SH-SY5Y (cell line): ENCODE measurements around the gene URAD.

Experiments used
- GATA2 ChIP-seq: IDR thresholded peaks from 2 replicates; pipeline ENCODE4 v1.6.1; 2011; ENCODE audit warnings: mild to moderate bottlenecking, low read depth, low read length
- GATA3 ChIP-seq: IDR thresholded peaks from 2 replicates; pipeline ENCODE4 v1.6.1; 2011; ENCODE audit warnings: low read depth, mild to moderate bottlenecking, low read length, moderate library complexity

Gene URAD

DNA sequence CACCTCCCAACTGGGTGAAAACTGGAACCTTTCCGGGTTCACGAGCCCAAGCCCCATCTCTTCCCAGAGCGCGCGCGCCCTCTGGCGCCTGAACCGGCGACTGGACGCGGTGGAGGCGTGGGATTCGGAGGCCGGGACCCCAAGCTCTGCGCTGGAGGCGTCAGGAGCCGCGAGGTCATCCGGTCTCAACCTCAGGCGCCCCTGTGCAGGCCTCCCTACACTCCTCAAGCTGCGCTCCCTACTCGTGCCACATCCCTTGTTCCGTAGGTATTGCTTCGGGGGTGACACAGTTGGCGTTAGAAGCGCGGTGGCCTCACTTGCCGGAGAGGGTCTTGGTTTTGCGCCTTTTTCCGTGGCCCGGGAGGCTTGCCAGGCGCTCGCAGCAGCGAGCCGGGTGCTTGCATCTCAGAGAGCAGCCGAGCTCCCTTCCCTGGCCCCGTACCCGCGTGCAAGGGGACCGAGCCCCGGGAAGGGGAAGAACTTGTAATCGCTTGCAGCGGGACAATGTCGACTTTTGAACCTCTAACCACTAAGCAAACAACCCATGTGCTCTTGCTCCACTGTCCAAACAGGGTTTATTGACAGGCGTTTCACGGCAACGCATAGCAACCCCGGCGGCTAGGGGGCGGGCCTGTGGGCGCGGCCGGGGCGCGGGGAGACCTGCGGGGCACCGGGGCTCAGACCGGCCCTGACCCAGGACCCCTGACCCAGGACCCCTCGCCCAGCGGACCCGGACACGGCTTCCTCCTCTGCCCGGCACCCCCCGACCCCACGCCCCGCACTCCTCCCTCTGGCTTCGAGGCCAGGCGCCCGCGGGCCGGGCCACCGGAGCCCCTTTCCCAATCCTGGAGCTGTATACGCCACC, 27.9 kb downstream of the URAD start:
- TF ChIP-seq GATA3 (no peak), GATA2 (no peak)

DNA sequence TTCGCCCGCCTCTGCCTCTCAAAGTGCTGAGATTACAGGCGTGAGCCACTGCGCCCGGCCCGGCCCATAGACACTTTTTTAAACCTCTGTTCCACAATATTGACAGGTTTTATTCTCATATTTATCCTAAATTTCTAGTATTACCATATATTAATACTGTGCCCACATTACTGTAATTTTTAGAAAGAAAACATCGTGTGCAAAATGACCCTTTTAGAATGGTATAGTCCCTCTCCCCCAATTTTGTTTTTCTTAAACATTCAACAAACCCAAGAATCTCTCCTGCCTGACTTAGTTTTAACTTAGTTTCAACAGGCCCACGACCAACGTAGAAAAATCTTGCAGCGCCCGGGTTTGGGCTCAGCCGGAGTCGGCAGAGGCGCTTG, 28.5 kb downstream of the URAD start:
- no peak for TF ChIP-seq GATA2
- no peak for TF ChIP-seq GATA3

DNA sequence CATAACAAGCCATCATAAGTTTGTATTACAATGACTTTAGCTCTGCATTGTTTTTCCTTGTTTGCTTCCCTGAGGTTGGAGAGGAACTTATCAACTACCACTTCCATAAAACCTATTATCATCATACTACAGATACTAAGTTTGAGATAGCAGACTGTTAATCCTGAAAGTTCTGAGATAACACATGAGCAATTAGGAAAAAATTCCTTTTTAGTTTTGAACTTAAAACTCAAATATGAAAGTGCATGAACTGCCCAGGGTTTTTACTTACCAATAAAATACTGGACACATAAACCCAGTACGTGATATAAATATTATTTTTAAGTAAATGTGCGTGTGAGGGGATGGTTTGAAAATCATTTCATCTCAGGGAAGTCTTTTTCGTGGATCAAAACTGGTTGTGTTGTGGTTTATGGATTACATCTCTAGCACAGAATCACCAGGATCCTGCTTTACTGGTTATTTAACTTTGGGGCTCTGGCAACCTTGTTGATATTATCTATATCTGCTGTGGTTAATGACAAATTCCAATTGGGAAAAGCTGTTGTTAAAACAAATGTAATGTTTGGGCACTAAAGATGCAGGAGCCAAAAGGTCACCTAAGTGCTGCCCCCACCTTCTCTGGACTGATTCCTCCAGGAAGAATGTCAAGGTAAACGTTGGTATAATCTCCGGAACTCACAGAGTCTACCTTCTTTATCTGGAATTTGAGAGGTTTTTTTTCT, 31.8 kb downstream of the URAD start:
- no peak for TF ChIP-seq GATA3
- no peak for TF ChIP-seq GATA2

DNA sequence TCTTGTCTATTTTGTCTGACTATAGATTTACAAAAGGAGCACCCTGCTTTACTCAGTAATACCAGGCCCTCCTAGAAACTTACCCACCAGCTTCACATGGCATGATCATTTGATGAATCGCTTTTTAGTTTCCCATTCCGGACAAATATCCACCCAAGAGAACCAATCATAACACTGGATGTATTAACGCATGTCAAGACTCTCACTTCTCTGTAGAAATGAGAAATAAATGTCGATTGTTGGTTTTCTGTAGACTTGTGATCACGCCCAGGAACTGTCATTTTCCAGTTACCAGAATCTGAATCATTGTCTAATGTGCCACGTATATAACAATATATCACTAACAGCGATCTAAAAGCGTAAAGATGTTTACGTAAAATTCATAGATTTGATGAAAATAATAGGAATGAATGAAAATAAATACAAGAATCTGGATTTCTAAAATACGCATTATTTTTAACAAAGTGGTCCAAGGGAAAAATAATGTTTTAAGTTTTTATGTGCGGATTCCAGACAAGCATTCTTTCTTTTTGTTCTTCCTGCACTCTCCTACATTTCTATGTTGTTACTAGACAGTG, 33.4 kb downstream of the URAD start:
- TF ChIP-seq GATA3: no peak
- no peak for TF ChIP-seq GATA2

DNA sequence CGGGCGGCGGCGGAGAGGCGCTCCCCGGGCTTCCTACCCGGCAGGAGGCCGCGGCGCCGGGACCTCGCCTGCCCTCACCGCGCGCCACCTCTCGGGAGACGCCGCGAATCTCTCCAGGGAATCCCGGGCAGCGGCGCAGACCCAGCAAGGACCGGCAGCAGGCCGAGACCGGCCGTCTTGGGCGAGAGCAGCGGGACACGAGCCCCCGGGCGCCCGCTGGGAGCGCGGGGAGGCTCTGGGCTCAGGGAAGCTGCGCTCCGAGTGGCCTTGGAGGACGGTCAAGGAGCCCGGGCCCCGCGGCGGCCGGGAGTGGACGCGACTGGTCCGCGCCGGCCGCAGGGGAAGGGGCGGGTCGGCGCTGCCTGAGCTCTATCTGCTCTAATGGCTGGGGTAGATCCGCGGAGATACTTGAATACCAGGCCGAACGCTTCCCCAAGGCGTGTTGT, 34.1 kb downstream of the URAD start:
- no peak for TF ChIP-seq GATA3
- TF ChIP-seq GATA2: no peak

DNA sequence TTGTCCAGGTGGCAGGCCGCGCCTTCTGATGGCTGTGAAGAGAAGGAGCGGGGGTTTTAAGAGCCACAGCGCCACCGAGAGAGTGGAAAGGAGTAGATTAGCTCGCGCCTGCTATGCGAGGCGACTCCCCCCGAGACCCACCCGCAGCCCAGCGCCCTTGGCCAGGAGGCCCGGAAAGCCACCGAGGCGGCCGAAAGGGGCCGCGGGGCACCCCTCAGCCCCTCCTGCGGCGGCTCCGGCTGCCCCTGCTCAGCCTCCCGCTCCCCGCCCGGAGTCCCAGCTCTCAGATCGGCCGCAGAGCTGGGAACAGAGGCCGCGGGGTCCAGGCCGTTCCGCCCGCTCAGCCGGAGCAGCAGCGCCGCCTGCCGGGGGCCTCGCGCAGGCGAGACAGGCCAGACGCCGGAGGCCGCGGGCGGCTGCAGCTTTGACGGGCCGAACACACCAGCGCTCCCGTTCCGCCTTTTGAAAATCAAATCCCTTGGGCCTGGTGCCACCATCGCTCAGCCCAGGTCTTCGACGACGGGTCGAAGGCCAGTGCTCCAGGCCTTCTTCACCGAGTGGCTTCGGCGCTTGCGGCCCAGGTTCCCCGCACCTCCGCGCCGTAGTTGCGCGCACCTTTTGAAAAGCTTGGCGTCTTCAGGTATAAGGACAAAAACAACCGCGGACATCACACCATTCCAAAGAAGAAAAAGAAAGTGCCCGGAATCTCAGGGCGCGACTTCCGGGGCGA, 34.7 kb downstream of the URAD start:
- no peak for TF ChIP-seq GATA2
- no peak for TF ChIP-seq GATA3

DNA sequence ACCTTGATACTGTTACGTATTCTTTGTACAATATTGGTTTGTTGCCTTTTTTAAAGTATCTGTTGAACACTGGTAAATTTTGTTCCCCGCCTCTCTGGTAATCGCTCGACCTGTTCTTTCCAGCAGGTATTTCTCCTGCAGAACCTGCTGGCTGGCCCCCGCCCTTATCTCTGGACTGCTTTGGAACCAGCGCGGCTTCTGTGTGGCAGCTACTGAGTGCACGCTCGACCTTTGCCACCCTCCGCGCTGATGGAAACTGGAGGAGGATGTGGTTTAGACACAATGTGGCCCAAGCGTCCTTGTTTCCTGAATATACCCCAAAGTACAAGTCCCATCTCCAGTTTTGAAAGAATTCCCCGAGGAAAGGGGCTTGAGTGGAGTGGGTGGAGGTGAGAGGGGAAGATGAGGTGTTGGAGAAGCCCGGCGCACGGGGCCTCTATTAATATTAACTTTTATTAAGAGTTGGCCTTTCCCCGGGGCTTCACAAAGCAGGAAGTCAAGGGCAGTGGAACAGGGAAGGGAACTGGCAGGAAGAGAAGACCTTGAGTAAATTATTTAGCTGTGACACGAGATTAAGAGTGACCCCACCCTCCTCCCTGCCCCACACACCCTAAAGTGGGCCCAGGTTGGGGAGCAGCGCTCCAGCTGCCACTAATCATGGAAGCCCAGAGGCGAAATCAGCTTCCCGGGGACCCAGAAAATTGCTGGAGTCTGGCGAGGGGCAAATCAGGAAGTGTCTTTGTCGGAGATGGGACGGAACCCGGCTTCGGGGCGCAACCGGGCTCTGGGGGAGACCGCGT, 35.4 kb downstream of the URAD start:
- TF ChIP-seq GATA3: no peak
- TF ChIP-seq GATA2: no peak

DNA sequence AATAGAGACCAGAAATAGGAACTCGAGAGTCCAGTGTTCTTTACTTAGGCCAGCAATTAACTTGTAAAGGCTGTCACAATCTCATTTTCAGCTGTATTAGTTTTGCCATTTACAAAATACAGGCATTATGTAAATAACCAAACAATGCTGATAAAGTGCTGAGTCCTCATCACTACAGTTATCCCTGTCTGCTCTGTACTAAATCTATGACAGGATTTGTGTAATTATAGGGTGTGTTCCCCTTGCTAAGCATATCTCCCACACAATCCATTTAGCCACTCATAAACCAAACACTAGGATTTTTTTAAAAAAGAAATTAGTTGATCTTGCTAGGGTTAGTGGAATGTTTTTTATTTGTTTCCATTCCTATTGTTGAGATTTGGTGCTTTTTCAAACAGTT, 45.5 kb downstream of the URAD start:
- TF ChIP-seq GATA2: no peak
- TF ChIP-seq GATA3: no peak

DNA sequence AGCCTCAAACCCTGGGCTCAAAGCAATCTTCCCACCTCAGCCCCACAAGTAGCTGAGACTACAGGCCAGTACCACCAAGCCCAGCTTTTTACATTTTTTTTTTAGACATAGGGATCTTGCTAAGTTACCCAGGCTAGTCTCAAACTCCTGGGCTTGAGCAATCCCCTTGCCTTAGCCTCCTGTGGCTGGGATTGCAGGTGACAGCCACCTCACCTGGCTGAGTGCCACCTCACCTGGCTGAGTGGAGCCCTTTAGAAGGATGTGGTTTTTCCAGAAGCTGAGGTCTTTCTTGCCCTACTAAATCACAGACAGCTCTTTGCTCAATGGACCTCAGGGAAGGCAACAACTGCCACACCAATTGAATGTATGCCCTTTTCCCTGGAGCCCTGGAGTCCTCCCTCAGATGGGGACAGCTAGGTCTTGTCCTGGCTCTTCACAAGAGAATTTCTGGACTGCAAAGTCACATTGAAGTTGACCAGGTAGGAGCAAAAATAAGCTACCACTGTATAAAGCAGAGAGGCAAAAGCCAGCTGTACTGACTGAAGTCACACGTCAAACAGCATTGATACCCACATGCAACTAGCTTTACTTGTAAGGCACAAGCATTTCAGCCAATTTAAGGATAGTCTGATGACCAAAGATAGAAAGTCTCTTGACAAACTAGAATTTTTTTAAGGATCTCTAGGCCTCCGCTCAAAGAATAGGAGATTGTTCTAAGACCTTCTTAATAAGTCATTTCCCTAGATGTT, 54.7 kb downstream of the URAD start:
- no peak for TF ChIP-seq GATA2
- no peak for TF ChIP-seq GATA3

DNA sequence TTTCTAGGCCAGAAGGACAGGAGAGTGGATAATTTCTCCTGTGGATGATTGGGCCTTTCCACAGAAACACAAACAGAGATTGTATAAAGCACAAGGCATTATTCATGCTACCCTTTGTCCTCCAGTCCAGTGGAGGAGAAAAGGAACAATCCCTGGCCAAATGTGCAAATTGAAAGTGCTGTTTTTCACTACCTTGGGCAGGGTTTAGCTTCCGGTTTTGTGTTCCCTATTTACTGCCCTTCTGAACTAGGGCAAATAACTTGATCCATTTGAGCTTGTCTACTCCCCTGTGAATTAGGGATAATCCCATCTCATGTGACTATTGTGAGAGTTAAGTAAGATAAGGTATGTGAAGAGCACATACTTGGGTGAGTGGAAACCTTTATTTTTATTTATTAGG, 55.4 kb downstream of the URAD start:
- TF ChIP-seq GATA2: no peak
- TF ChIP-seq GATA3: no peak

DNA sequence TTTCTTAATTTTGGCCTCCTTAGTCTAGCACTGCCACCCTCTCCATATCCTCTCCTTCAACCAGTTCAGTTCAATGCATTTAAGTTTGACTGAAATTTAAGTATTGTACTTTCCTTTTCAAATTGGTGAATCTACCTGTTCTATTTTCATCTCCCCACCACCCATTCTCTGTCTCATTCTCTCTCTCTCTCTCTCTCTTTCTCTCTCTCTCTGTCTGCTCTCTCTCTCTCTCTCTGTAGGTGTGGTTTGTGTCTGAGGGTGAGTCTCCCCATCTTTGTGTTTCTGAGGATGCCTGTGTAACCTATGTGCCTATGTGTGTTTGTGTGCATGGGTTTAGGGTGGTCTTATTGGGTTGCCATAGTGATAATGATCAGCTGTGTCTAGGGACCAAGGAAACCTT, 58.6 kb downstream of the URAD start:
- TF ChIP-seq GATA2 (no peak), GATA3 (no peak)

DNA sequence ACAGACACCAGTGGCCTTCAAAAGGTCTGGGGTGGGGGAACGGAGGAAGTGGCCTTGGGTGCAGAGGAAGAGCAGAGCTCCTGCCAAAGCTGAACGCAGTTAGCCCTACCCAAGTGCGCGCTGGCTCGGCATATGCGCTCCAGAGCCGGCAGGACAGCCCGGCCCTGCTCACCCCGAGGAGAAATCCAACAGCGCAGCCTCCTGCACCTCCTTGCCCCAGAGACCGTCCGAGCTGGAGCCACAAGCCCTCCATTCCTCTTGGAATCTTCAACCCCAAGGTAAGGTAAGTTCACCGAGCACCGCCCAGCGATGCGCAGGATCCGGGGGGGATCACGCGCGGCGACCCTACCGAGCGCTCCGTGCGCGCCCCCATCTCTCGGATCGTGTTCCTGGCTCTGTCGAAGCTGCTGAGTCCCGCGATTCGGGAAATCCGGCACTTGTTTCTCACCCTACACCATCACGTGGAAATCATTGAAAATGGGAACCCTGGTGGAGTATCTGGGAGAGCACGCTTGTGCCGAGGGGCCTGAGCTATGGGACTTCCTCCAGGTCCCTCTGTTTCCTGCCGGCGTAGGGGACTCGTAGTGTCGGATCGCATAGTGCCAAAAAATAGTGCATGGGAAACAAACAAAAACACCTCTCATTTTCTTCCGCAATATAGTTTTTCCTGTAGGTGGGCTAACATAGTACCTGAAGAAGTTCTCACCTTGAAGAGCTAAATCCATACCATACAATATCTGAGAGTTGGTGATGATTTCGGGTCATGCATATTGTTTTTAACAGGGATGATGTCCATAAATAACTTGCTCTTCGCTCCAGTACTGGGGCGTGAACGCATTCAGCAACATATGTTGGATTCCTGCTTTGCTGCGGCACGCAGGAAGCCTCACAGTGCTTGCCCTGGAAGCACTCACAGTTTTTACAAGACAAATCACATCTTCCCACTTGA, 59.4 kb downstream of the URAD start:
- TF ChIP-seq GATA2 (no peak), GATA3 (no peak)
